Posterior cingulate gyrus (tissue), 11 donors: ENCODE results near the gene MLPH.

Source experiments
- DNase-seq, 10 donors: peaks; one replicate each; pipeline versions ENCODE4 v3.0.0 to v3.0.0-alpha.2; 2020 to 2021; ENCODE audit warnings: mixed read lengths in 3 of 10
- intact Hi-C: fragments of 100-400 bp; cut with DNase I; formaldehyde crosslinking; loops from one replicate; pipeline ENCODE4 v1.15.1; 2023

MLPH gene

DNA sequence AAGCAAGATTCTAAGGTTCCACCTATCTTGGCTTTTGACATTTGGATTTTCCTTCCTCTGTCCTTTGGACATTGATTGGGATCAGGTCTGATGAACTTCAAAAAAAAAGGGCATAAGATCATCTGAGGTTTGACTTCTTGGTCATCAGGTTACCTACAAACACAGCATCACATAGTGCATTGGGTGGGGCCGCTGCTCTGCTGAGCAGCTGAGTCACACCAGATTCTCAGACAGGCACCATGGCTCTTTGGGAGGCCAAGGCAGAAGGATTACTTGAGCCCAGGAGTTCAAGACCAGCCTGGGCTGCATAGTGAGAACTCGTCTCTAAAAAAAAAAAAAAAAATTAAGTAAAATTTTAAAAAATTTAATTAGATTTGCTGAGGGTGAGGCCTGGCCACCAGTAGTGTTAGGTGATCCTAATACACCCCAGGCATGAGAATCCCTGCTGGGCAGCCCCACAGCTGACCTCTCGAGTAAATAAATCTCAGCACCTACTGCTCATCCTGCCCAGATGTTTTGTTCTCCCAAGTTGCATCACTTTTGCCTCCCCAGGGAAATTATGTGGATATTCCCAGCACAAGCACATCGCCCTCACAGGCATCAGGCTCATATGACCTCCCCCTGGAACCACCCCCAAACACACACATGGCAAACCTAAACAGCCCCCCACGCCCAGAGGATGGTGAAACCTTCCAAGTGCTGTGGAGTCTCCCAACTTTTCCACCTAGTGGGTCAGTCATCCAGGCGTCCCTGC is 5.3 kb downstream of the MLPH start:
- DNase-seq = peak in 1 of 10 donors; percentile 19
- intact Hi-C loops = no loop called here

- intact Hi-C loops = no loop called here
- peak in 1 of 10 donors; percentile 24 for DNase-seq
Measured at GRCh38 chr2:237494066-237494465, 7.0 kb downstream of the MLPH start.

- peak in 1 of 10 donors; percentile 43 for DNase-seq
- intact Hi-C loops = no loop called here
Measured at GRCh38 chr2:237495521-237496117, 8.6 kb downstream of the MLPH start.

DNA sequence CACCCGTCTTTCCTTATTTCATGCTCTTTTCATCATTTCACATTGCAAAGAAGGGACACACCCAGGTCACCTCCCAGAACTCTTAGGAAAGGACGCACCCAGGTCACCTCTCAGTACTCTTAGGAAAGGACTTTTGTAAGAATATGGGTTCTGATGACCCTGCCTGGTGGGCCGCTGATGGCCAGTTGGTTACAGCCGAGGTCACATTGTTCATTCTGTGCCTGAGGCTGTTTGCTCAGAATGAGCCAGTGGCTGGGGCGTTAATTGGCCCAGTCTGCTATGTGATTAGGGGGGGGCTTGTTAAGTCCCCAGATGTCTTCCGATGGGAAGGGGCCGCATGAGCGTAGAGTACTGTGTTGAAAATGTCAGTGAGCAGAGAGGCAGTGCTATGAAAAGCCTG is 9.4 kb downstream of the MLPH start:
- peak in 1 of 10 donors; percentile 29 for DNase-seq
- intact Hi-C loops = no loop called here

GRCh38 chr2:237497009-237497837 is 10.2 kb downstream of the MLPH start:
- intact Hi-C loops = no loop called here

DNA sequence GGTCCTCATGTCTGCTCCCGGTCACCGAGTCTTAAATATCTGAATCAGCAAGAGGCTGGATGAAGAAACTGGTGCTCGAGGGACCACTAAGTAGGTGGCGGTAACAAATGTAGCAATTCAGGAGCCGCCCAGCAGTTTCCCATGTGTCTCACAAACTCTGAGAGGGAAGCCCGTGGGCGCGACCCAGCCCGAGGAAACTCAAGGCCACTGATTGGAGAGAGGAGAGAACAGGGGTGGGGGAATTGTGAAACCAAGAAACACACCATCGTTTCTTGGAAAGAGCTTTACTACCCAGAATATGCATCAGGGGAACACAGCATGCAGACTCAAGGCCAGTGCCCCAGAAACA is 10.8 kb downstream of the MLPH start:
- DNase-seq = peak in 1 of 10 donors; percentile 46
- intact Hi-C loops = no loop called here

More at GRCh38 chr2:237497009-237497837, 10.2 kb downstream of the MLPH start:
- peak in 1 of 10 donors; percentile 67 for DNase-seq

DNA sequence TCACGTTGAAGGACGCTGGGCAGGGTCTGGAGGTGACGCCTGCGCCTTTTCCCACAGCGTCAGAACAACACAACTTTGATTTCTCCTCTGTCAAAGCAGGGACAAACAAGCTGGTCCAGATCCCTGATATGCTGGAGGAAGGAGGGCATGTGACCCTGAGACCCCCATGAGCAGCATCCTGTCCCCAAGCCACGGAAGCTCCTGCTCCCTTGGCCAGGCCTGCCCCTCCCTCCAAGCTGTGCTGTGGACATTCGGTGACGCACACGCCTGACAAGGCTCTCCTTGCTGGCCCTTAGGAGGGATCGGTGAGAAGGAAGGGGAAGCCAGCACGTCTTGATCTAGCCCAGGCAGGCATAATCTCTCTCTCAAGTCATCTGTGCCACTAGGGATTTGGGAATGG is 11.3 kb downstream of the MLPH start:
- DNase-seq = peak in 1 of 10 donors; percentile 44
- intact Hi-C loops = no loop called here

DNA sequence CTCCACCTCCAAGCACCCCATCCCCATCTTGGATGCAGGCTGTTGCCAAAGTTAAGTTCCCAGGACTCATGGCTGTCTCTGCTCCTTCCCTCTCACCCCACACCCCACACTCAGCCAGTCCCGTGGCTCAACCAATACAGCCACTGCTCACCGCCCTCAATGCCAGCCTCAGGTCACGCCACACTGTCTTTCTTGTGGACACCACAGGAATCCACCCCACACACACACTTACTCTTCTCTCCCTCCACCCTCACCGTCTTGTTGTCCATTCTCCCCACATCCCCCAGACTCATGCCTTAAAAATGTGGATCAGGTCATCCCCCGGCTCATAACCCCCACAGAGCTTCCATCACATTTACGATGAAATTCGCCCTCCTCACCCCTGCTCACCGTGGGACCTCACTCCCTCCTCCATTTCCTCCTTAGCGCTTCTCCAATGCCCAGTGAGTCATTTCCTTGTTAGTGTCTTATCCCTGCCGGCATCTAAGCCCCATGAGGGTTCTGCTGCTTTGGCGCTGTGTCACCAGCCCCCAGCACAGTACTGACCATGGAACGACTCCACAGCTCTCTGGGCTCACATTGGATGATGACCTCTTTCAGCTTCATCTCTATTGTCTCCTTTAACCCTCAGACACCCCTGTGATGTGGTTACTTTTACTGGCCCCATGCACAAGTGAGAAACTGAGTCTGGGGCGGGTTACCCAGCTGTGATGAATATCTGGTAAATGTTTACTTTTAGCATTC is 13.8 kb downstream of the MLPH start:
- DNase-seq = peak in 1 of 10 donors; percentile 69
- intact Hi-C loops = no loop called here

DNA sequence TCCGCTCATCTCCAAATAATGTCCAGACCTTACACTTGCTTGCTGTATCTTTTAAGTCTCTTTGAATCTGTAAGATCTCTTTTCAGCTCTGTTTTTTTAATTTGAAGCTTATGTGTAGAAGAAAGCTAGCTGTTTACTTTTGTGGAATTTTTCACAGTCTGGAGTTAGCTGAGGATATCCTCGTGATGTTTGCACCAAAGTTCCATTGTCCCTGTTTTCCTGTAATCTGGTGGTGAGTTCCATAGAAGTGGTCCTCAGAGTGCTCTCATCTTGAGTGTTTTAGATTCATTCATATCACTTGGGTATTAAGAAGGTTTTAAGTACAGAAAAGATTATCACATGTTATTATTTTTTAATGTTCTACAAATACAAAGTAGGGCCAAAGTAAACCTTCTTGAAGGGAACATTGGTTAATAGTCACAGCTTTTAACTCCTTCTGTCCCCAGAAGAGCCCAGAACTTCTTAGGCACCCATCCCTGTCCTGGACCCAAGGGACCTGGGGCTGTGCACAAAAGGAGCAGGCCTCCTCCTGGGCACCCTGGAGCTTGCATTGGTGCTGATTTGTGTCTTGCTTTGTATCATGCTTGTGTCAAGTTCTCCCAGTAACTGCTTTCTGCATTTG is 15.0 kb downstream of the MLPH start:
- no peak for DNase-seq
- intact Hi-C loops = no loop called here

DNA sequence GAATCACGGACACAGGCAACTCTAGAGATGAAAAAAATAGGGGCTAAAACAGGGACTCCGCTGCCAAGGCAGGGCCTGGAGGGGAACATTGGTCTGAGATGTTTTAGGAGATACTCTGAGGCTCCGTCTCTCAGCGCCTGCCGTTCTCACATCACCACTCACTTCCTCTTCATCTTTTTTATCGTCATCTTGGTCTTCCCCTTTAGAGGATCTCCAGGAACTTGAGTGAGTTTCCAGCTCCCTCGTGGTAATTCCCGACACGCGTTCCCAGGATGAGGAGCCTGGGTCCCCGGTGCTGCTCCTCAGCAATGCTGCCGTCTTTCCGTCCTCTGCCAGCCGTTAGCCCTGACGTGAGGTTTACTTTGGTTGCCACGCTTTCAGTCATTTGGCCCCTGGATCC is 16.1 kb downstream of the MLPH start:
- intact Hi-C loops = no loop called here
- DNase-seq = peak in 1 of 10 donors; percentile 45

DNA sequence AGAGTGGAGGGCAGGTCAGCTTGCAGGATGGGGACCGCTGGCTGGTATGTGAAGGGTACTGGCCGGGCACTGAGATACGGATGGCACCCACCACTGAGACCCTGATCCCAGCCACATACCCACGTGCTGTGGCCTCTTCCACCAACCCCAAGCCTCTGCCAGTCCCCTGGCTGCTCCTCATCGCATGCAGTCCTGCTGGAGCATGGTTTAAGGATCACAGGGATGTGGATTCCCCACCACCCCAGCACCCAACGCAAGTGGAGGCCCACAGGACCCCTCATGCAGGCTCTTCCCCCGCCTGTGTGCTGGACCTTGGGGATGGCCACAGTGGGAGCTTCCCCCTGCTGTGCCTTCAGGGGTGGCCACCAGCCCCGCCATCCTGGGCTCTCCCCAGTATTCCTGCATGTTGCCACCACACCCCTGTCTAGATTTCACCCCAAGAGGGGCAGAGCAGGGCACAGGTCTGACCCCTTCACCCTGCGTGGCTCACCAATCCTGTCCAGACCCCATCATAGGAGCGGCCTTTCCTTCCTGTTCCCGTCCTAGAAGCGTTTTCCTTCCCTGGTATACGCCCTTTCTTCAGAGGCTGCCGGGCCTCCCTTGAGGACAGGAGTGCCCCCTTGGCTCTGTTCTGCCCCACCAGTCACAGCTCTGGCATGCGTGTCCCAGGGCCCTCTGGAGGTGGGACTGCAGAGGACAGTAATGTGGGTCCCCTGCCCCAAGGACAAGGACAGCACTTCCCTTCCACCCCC is 18.3 kb downstream of the MLPH start:
- intact Hi-C loops = no loop called here
- DNase-seq = peak in 1 of 10 donors; percentile 70

DNA sequence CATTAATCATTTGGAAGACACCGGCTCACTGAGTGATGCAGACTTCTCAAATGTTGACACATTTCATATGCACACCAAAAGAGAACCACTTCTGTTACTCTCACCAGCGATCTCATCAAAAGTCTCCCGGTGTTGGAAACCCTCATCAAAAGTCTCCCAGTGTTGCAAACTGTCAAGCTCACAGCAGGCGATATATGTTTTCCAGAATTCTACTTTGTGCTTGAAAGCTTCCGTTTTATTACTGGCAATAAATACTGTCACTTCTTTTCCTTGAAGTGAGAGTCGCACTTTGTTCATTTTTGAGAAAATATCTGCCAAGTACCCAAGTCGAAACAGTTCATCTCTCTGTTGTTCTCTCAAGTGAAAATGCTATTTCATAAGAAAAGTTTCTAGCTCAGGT is 20.5 kb downstream of the MLPH start:
- intact Hi-C loops = no loop called here
- DNase-seq = no peak

- DNase-seq = no peak
- intact Hi-C loops = no loop called here
Measured at GRCh38 chr2:237508361-237508760, 21.3 kb downstream of the MLPH start.

DNA sequence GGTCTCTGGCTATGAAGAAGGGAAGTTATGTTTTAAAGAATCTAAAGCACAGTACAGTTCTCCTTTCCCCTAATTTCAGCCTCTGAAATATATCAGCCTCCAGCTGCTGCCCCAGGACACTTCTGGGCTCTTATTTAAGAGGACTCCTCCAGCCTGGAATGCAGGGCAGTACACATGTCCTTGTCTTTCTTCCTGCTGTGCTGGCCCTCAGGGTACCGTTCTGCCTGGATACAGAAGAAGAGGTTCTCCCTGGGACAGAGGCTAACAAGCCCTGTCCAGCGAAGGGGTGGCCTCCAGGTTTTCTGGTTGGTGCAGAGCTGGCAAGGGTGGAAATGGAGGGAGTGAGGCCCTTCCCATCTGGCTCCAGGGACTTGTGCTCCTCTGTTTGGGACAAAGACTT is 22.1 kb downstream of the MLPH start:
- intact Hi-C loops = no loop called here
- DNase-seq = peak in 1 of 10 donors; percentile 28

GRCh38 chr2:237509905-237510304 is 22.9 kb downstream of the MLPH start:
- intact Hi-C loops = loop anchor here (10.0 kb wide), 1 partner anchor 235 kb away; no protein-coding TSS in a partner anchor
- DNase-seq = peak in 1 of 10 donors; percentile 22

- peak in 2 of 10 donors; percentile 64 to 72 for DNase-seq
- intact Hi-C loops = loop anchor here (10.0 kb wide), 1 partner anchor 234 kb away; no protein-coding TSS in a partner anchor
Measured at GRCh38 chr2:237510502-237511217, 23.6 kb downstream of the MLPH start.

- intact Hi-C loops = loop anchor here (10.0 kb wide), 1 partner anchor 233 kb away; no protein-coding TSS in a partner anchor
- DNase-seq = peak in 1 of 10 donors; percentile 17
Measured at GRCh38 chr2:237511433-237511832, 24.4 kb downstream of the MLPH start.

- DNase-seq = peak in 2 of 10 donors; percentile 79 to 83
- intact Hi-C loops = loop anchor here (1.0 to 10.0 kb wide), 2 partner anchors 60 to 233 kb away; no protein-coding TSS in a partner anchor
Measured at GRCh38 chr2:237511885-237512405, 24.9 kb downstream of the MLPH start.
